Astrocyte (in vitro differentiated cells and primary cell): Measurements from ENCODE around the gene SH2D2A. TPM values are rescaled to one million over a fixed set of nuclear protein-coding genes. Genes with fewer than 3 reads are reported as not detected.

Experiments
- DNase-seq: peaks from one replicate; pipeline ENCODE4 v3.0.0-alpha.2; 2010; ENCODE audit warnings: low read depth
- FAIRE-seq: peaks from 2 replicates; lab custom pipeline; 2011; peaks lifted over from hg19 to GRCh38; lab: Jason Lieb, UNC
- H2AFZ ChIP-seq: 2 replicates; pipeline ENCODE4 v1.6.0; 2012; ENCODE audit warnings: low read depth, low read length, inconsistent platforms
- H3K27ac ChIP-seq: 2 replicates; pipeline ENCODE4 v1.5.1; 2011; ENCODE audit warnings: low read depth, low read length, inconsistent platforms
- H3K27me3 ChIP-seq: 2 replicates; pipeline ENCODE4 v1.6.0; 2011; ENCODE audit warnings: low read length, inconsistent platforms; ENCODE audit not compliant: insufficient read depth
- H3K36me3 ChIP-seq: 2 replicates; pipeline ENCODE4 v1.5.1; 2011; ENCODE audit warnings: low read length, inconsistent platforms; ENCODE audit not compliant: insufficient read depth
- H3K4me1 ChIP-seq: 2 replicates; pipeline ENCODE4 v1.5.1; 2011; ENCODE audit warnings: low read length, inconsistent platforms; ENCODE audit not compliant: insufficient read depth
- H3K4me2 ChIP-seq: 2 replicates; pipeline ENCODE4 v1.6.0; 2012; ENCODE audit warnings: low read length, inconsistent platforms
- H3K4me3 ChIP-seq: 2 replicates; pipeline ENCODE4 v1.5.1; 2011; ENCODE audit warnings: low read depth, mild to moderate bottlenecking, low read length, inconsistent platforms; ENCODE audit not compliant: insufficient read depth
- H3K79me2 ChIP-seq: 2 replicates; pipeline ENCODE4 v1.6.0; 2012; ENCODE audit warnings: mild to moderate bottlenecking, low read length, inconsistent platforms; ENCODE audit not compliant: insufficient read depth
- H3K9ac ChIP-seq: 2 replicates; pipeline ENCODE4 v1.6.0; 2012; ENCODE audit warnings: mild to moderate bottlenecking, low read length, inconsistent platforms
- H3K9me3 ChIP-seq: 2 replicates; pipeline ENCODE4 v1.5.1; 2012; ENCODE audit warnings: low read depth, mild to moderate bottlenecking, low read length, inconsistent platforms; ENCODE audit not compliant: insufficient read depth
- H4K20me1 ChIP-seq: 2 replicates; pipeline ENCODE4 v1.6.0; 2012; ENCODE audit warnings: low read length, inconsistent platforms; ENCODE audit not compliant: insufficient read depth
- H3K27ac Mint-ChIP-seq: one replicate; pipeline ENCODE4 v1.8.0; 2021; ENCODE audit warnings: mild to moderate bottlenecking, mixed read lengths; ENCODE audit not compliant: unreplicated experiment
- H3K27me3 Mint-ChIP-seq: one replicate; pipeline ENCODE4 v1.8.0; 2021; ENCODE audit warnings: low read depth, mixed read lengths; ENCODE audit not compliant: unreplicated experiment
- H3K36me3 Mint-ChIP-seq: one replicate; pipeline ENCODE4 v1.8.0; 2021; ENCODE audit warnings: low read depth, mixed read lengths; ENCODE audit not compliant: unreplicated experiment
- H3K4me1 Mint-ChIP-seq: one replicate; pipeline ENCODE4 v1.8.0; 2021; ENCODE audit warnings: low read depth, mixed read lengths; ENCODE audit not compliant: unreplicated experiment
- H3K4me3 Mint-ChIP-seq: one replicate; pipeline ENCODE4 v1.8.0; 2021; ENCODE audit warnings: mild to moderate bottlenecking, moderate library complexity, mixed read lengths; ENCODE audit not compliant: unreplicated experiment
- H3K9me3 Mint-ChIP-seq: one replicate; pipeline ENCODE4 v1.8.0; 2021; ENCODE audit warnings: mild to moderate bottlenecking, mixed read lengths; ENCODE audit not compliant: unreplicated experiment
- CTCF ChIP-seq: IDR thresholded peaks from 2 replicates; pipeline ENCODE4 v1.5.1; 2011; ENCODE audit warnings: low read depth, mild to moderate bottlenecking, inconsistent platforms, low read length, moderate library complexity; ENCODE audit not compliant: insufficient read depth
- EZH2 ChIP-seq: IDR thresholded peaks from 2 replicates; pipeline ENCODE4 v1.6.1; 2012; ENCODE audit warnings: mild to moderate bottlenecking, low read length, inconsistent platforms; ENCODE audit not compliant: insufficient read depth
- total RNA-seq: library from RNA; stranded (reverse); gene quantifications from 2 replicates; pipeline ENCODE4 v1.2.1, GENCODE V29; 2021

SH2D2A gene
- total RNA-seq, 1 donor from 2014 or later: 1.1 TPM

GRCh38 chr1:156860113-156860627, 43.5 kb upstream of the SH2D2A start:
- Mint-ChIP-seq H3K27ac (no peak overlapping the region), H3K9me3 (no peaks in the 10 kb centered on the region), H3K36me3 (no peaks in the 10 kb centered on the region), H3K27me3 (peaks cover 77% of the 10 kb centered on the region), H3K4me1 (peaks cover 11% of the 10 kb centered on the region), H3K4me3 (peak overlapping the region; percentile 80)
- Histone ChIP-seq H3K79me2 (no peaks in the 10 kb centered on the region), H3K36me3 (no peaks in the 10 kb centered on the region), H3K27ac (no peak overlapping the region), H3K9ac (no peak overlapping the region), H3K27me3 (peaks cover 67% of the 10 kb centered on the region), H3K9me3 (no peaks in the 10 kb centered on the region), H3K4me3 (peak overlapping the region; percentile 42), H2AFZ (peak overlapping the region; percentile 71), H3K4me1 (peaks cover 16% of the 10 kb centered on the region), H4K20me1 (peaks cover 4% of the 10 kb centered on the region), H3K4me2 (peak overlapping the region; percentile 86)
- peak; percentile 25 for DNase-seq
- FAIRE-seq: no peak
- TF ChIP-seq CTCF (peak; percentile 38), EZH2 (no peak)

GRCh38 chr1:156859523-156860112, 43.0 kb upstream of the SH2D2A start:
- Mint-ChIP-seq H3K4me1 (peaks cover 11% of the 10 kb centered on the region), H3K4me3 (no peak overlapping the region), H3K9me3 (no peaks in the 10 kb centered on the region), H3K36me3 (no peaks in the 10 kb centered on the region), H3K27me3 (peaks cover 76% of the 10 kb centered on the region), H3K27ac (no peak overlapping the region)
- Histone ChIP-seq H3K79me2 (no peaks in the 10 kb centered on the region), H3K4me2 (peak overlapping the region; percentile 86), H3K9ac (peak overlapping the region; percentile 18), H3K4me3 (peak overlapping the region; percentile 42), H3K27me3 (peaks cover 67% of the 10 kb centered on the region), H3K36me3 (no peaks in the 10 kb centered on the region), H2AFZ (peak overlapping the region; percentile 43), H3K9me3 (no peaks in the 10 kb centered on the region), H3K27ac (no peak overlapping the region), H3K4me1 (peaks cover 16% of the 10 kb centered on the region), H4K20me1 (peaks cover 4% of the 10 kb centered on the region)
- TF ChIP-seq CTCF (no peak), EZH2 (peak; percentile 45)
- FAIRE-seq (no peak), DNase-seq (peak; percentile 12)

GRCh38 chr1:156858959-156859522, 42.4 kb upstream of the SH2D2A start, which contains the start of gene INSRR:
INSRR (minus strand) TSS chr1:156859117; CDS start chr1:156858621, 496 bp downstream.
- no peak within 1 kb of the TSS for H3K27ac Mint-ChIP-seq
- Histone ChIP-seq H3K27me3 (peaks cover 64% of the 10 kb centered on the region), H3K36me3 (no peaks in the 10 kb centered on the region), H3K4me2 (peak within 1 kb of the TSS; percentile 86), H3K4me1 (peaks cover 16% of the 10 kb centered on the region), H3K9me3 (no peaks in the 10 kb centered on the region), H3K9ac (peak within 1 kb of the TSS; percentile 18), H2AFZ (peak within 1 kb of the TSS; percentile 43), H3K79me2 (no peaks in the 10 kb centered on the region), H4K20me1 (peaks cover 4% of the 10 kb centered on the region), H3K27ac (no peak within 1 kb of the TSS), H3K4me3 (peak within 1 kb of the TSS; percentile 42)
- peaks cover 77% of the 10 kb centered on the region for H3K27me3 Mint-ChIP-seq
- FAIRE-seq (no peak), DNase-seq (no peak)
- no peaks in the 10 kb centered on the region for H3K9me3 Mint-ChIP-seq
- H3K4me1 Mint-ChIP-seq: peaks cover 11% of the 10 kb centered on the region
- peaks cover 2% of the 10 kb centered on the region for H3K36me3 Mint-ChIP-seq
- peak within 1 kb of the TSS; percentile 60 for H3K4me3 Mint-ChIP-seq
- peak; percentile 93 for TF ChIP-seq EZH2
- no peak for TF ChIP-seq CTCF
